Mesothelial cell of epicardium (in vitro differentiated cells): ENCODE data around the gene PSTPIP1. TPM values are rescaled to one million over a fixed set of nuclear protein-coding genes. Genes with fewer than 3 reads are reported as not detected.

Experiments
- DNase-seq, 2 experiments: peaks; one replicate each; pipeline ENCODE4 v3.0.0; 2021; ENCODE audit warnings: low spot score in 2 of 2; ENCODE audit not compliant: unreplicated experiment in 2 of 2
- H3K27ac Mint-ChIP-seq: 2 replicates; pipeline ENCODE4 v1.8.0; 2021; ENCODE audit warnings: mixed read lengths
- H3K27me3 Mint-ChIP-seq: 2 replicates; pipeline ENCODE4 v1.8.0; 2021; ENCODE audit warnings: low read depth, mixed read lengths
- H3K36me3 Mint-ChIP-seq: 2 replicates; pipeline ENCODE4 v1.8.0; 2021; ENCODE audit warnings: mixed read lengths
- H3K4me1 Mint-ChIP-seq: 2 replicates; pipeline ENCODE4 v1.8.0; 2021; ENCODE audit warnings: mixed read lengths
- H3K4me3 Mint-ChIP-seq: 2 replicates; pipeline ENCODE4 v1.8.0; 2021; ENCODE audit warnings: mild to moderate bottlenecking, moderate library complexity, mixed read lengths
- H3K9me3 Mint-ChIP-seq: 2 replicates; pipeline ENCODE4 v1.8.0; 2021; ENCODE audit warnings: mixed read lengths
- CTCF ChIP-seq: fragments of 200-600 bp; sonication (generic); IDR thresholded peaks from one replicate; pipeline ENCODE4 v1.5.0; 2021; ENCODE audit warnings: antibody characterized with exemption; ENCODE audit not compliant: unreplicated experiment
- total RNA-seq: library from RNA; stranded (reverse); gene quantifications from 3 replicates; pipeline ENCODE4 v1.2.1, GENCODE V29; 2021

PSTPIP1 gene
- total RNA-seq, 1 donor from 2014 or later: not detected

GRCh38 chr15:76979996-76980520, 14.9 kb upstream of the PSTPIP1 start:
- peaks cover 9% of the 10 kb centered on the region for H3K9me3 Mint-ChIP-seq
- no peaks in the 10 kb centered on the region for H3K4me1 Mint-ChIP-seq
- H3K27me3 Mint-ChIP-seq: peaks cover 4% of the 10 kb centered on the region
- H3K4me3 Mint-ChIP-seq: no peak overlapping the region
- no peak overlapping the region for H3K27ac Mint-ChIP-seq
- no peak for DNase-seq
- no peak for TF ChIP-seq CTCF
- H3K36me3 Mint-ChIP-seq: no peaks in the 10 kb centered on the region

GRCh38 chr15:76982356-76982755, 12.6 kb upstream of the PSTPIP1 start:
- no peak for DNase-seq
- TF ChIP-seq CTCF: no peak
- Mint-ChIP-seq H3K36me3 (no peaks in the 10 kb centered on the region), H3K4me1 (no peaks in the 10 kb centered on the region), H3K27me3 (no peaks in the 10 kb centered on the region), H3K9me3 (peaks cover 9% of the 10 kb centered on the region), H3K4me3 (no peak overlapping the region), H3K27ac (no peak overlapping the region)

- Mint-ChIP-seq H3K36me3 (no peaks in the 10 kb centered on the region), H3K27ac (no peak overlapping the region), H3K27me3 (no peaks in the 10 kb centered on the region), H3K4me1 (no peaks in the 10 kb centered on the region), H3K4me3 (no peak overlapping the region), H3K9me3 (peaks cover 7% of the 10 kb centered on the region)
- TF ChIP-seq CTCF: no peak
- no peak for DNase-seq
These were observed 12.2 kb upstream of the PSTPIP1 start for GRCh38 chr15:76982756-76983155.

GRCh38 chr15:76983590-76984375, 11.1 kb upstream of the PSTPIP1 start:
- peaks cover 2% of the 10 kb centered on the region for H3K4me1 Mint-ChIP-seq

GRCh38 chr15:76986743-76987142, 8.2 kb upstream of the PSTPIP1 start:
- Mint-ChIP-seq H3K4me3 (no peak overlapping the region), H3K27ac (no peak overlapping the region), H3K27me3 (peaks cover 2% of the 10 kb centered on the region), H3K9me3 (no peaks in the 10 kb centered on the region), H3K36me3 (no peaks in the 10 kb centered on the region), H3K4me1 (peaks cover 6% of the 10 kb centered on the region)
- no peak for DNase-seq
- TF ChIP-seq CTCF: no peak

More at GRCh38 chr15:76983590-76984375, 11.1 kb upstream of the PSTPIP1 start:
- H3K27me3 Mint-ChIP-seq: no peaks in the 10 kb centered on the region
- H3K36me3 Mint-ChIP-seq: no peaks in the 10 kb centered on the region
- no peak overlapping the region for H3K4me3 Mint-ChIP-seq
- no peak overlapping the region for H3K27ac Mint-ChIP-seq
- H3K9me3 Mint-ChIP-seq: no peaks in the 10 kb centered on the region
- TF ChIP-seq CTCF: no peak
- DNase-seq: no peak
